RCC 7860 (cell line): Measurements from ENCODE around the gene ARHGEF40.
"Not testable (repeated sequence)": the region's sequence is repeated elsewhere in the genome, so short reads cannot be mapped to it uniquely, and the experiment has no call there.

Source experiments
- DNase-seq: peaks from one replicate; pipeline ENCODE4 v3.0.0-alpha.2; 2015; ENCODE audit warnings: low spot score
- FAIRE-seq: peaks from 2 replicates; lab custom pipeline; 2012; peaks lifted over from hg19 to GRCh38; lab: Jason Lieb, UNC

The ARHGEF40 gene

GRCh38 chr14:21039585-21040369, 30.3 kb upstream of the ARHGEF40 start:
- DNase-seq (no peak), FAIRE-seq (no peak)

- no peak for FAIRE-seq
- DNase-seq = no peak
Observed at GRCh38 chr14:21040370-21040925, 29.7 kb upstream of the ARHGEF40 start.

- not testable (repeated sequence) for DNase-seq, FAIRE-seq
Observed at GRCh38 chr14:21040941-21041340, 29.2 kb upstream of the ARHGEF40 start.

- peak; percentile 16 for DNase-seq
Observed at GRCh38 chr14:21041676-21042433, 28.2 kb upstream of the ARHGEF40 start, which contains the start of gene RNASE7. TSS of gene RNASE7 (plus strand) at chr14:21042362. CDS start at chr14:21042993, 631 bp downstream.

GRCh38 chr14:21042918-21043317, 27.2 kb upstream of the ARHGEF40 start:
- FAIRE-seq (no peak), DNase-seq (no peak)

More at GRCh38 chr14:21041676-21042433, 28.2 kb upstream of the ARHGEF40 start, which contains the start of gene RNASE7:
- no peak for FAIRE-seq

GRCh38 chr14:21043387-21043973, 26.6 kb upstream of the ARHGEF40 start:
- FAIRE-seq (no peak), DNase-seq (no peak)

GRCh38 chr14:21043974-21044618, 26.0 kb upstream of the ARHGEF40 start:
- FAIRE-seq (no peak), DNase-seq (no peak)

GRCh38 chr14:21047378-21047781, 22.7 kb upstream of the ARHGEF40 start:
- FAIRE-seq (no peak), DNase-seq (no peak)

GRCh38 chr14:21048638-21049037, 21.5 kb upstream of the ARHGEF40 start:
- no peak for FAIRE-seq
- no peak for DNase-seq

- DNase-seq (no peak), FAIRE-seq (no peak)
Observed at GRCh38 chr14:21049271-21049673, 20.8 kb upstream of the ARHGEF40 start.

GRCh38 chr14:21050597-21050996, 19.5 kb upstream of the ARHGEF40 start:
- FAIRE-seq (no peak), DNase-seq (no peak)

- no peak for FAIRE-seq
- no peak for DNase-seq
Observed at GRCh38 chr14:21053184-21054122, 16.7 kb upstream of the ARHGEF40 start.

GRCh38 chr14:21054123-21054767, 15.9 kb upstream of the ARHGEF40 start:
- DNase-seq (peak; percentile 8), FAIRE-seq (no peak)

- FAIRE-seq = no peak
- no peak for DNase-seq
Observed at GRCh38 chr14:21054768-21055145, 15.3 kb upstream of the ARHGEF40 start.

- DNase-seq (no peak), FAIRE-seq (peak; percentile 57)
Observed at GRCh38 chr14:21055432-21056117, 14.5 kb upstream of the ARHGEF40 start.

GRCh38 chr14:21056520-21057163, 13.5 kb upstream of the ARHGEF40 start:
- FAIRE-seq (no peak), DNase-seq (no peak)

GRCh38 chr14:21057803-21058675, 12.1 kb upstream of the ARHGEF40 start, which contains the start of gene RNASE8:
TSS of gene RNASE8 (plus strand) at chr14:21057822. CDS start at chr14:21057893, 71 bp downstream.
- DNase-seq (peak; percentile 24), FAIRE-seq (no peak)
